ENCODE data around the gene SOWAHC.

DNA sequence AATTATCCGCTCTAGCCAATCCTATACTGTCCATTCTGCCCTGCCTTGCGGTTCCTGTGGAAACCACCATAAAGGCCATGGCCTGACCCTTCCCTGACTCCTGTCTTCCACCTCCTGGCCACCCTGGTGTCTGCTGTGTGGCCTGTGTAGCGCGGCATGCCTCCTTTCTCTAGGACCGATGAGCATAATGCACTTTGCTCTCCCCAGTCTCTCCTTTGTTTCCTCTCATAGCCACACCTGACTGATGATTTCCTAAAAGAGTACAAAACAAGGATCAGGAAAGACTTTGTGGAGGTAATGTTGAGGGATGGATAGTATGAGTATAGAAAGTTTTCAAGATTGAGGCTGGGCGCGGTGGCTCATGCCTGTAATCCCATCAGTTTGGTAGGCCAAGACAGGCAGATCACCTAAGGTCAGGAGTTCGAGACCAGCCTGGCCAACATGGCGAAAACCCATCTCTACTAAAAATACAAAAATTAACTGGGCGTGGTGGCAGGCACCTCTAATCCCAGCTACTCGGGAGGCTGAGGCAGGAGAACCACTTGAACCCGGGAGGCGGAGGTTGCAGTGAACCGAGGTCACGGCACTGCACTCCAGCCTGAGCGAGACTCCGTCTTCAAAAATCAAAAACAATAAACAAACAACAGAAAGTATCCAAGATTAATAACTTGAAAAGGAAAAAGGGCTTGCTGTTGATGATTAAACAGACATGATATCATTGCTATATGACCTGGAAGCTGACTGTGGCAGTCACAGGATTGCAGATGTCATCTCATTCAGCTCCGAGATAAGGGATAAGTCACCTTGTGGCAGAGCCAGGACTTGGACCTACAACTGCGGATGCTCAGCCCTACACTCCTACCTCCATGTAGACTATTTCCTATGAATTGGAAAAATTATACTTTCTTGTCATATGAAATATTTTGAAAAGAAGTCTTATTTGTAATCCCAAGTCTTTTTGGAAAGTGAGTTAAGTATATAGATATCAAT, 16.6 kb downstream of the SOWAHC start:
- TF ChIP-seq FOXM1 (IDR thresholded peaks at IDR 0.05; ENCODE audit: borderline replicate concordance) (no peak), SP1 (IDR thresholded peaks at IDR 0.05) (no peak), ZNF384 (IDR thresholded peaks at IDR 0.05) (no peak), CTBP1 (IDR thresholded peaks at IDR 0.05; ENCODE audit: borderline replicate concordance) (no peak), TARDBP (IDR thresholded peaks at IDR 0.05) (no peak), L3MBTL2 (conservative IDR thresholded peaks at IDR 0.05) (no peak), FOXA1 (IDR thresholded peaks at IDR 0.05) (no peak), BHLHE40 (IDR thresholded peaks at IDR 0.05; ENCODE audit: borderline replicate concordance) (no peak)
